Smooth muscle cell (in vitro differentiated cells): ENCODE measurements around the gene RASAL3. TPM values are rescaled to one million over a fixed set of nuclear protein-coding genes. Genes with fewer than 3 reads are reported as not detected.

ENCODE experiments used
- DNase-seq: peaks from one replicate; lab custom pipeline; 2025; ENCODE audit not compliant: unreplicated experiment; lab: John Stamatoyannopoulos, UW
- H2AFZ ChIP-seq: fragments of 200-600 bp; sonication (generic); 2 replicates; pipeline ENCODE4 v1.6.0; 2016; ENCODE audit warnings: antibody characterized with exemption, low read depth, mild to moderate bottlenecking
- H3F3A ChIP-seq: fragments of 200-600 bp; sonication (generic); 2 replicates; pipeline ENCODE4 v1.6.0; 2017; ENCODE audit warnings: antibody characterized with exemption, low read depth
- H3K27ac ChIP-seq: fragments of 200-600 bp; sonication (generic); 2 replicates; pipeline ENCODE4 v1.5.1; 2016; ENCODE audit warnings: low read depth, mild to moderate bottlenecking
- H3K27me3 ChIP-seq: fragments of 200-600 bp; sonication (generic); 2 replicates; pipeline ENCODE4 v1.6.1; 2016; ENCODE audit warnings: low read depth, mild to moderate bottlenecking
- H3K36me3 ChIP-seq: fragments of 200-600 bp; sonication (generic); 2 replicates; pipeline ENCODE4 v1.5.1; 2016; ENCODE audit warnings: low read depth
- H3K4me1 ChIP-seq: fragments of 200-600 bp; sonication (generic); 2 replicates; pipeline ENCODE4 v1.5.1; 2016; ENCODE audit warnings: low read depth
- H3K4me2 ChIP-seq: fragments of 200-600 bp; sonication (generic); 2 replicates; pipeline ENCODE4 v1.6.0; 2016; ENCODE audit warnings: mild to moderate bottlenecking
- H3K4me3 ChIP-seq: fragments of 200-600 bp; sonication (generic); 2 replicates; pipeline ENCODE4 v1.5.1; 2016; ENCODE audit warnings: mild to moderate bottlenecking
- H3K79me2 ChIP-seq: fragments of 200-600 bp; sonication (generic); 2 replicates; pipeline ENCODE4 v1.6.0; 2016; ENCODE audit warnings: low read depth, mild to moderate bottlenecking
- H3K9ac ChIP-seq: fragments of 200-600 bp; sonication (generic); 2 replicates; pipeline ENCODE4 v1.6.0; 2016; ENCODE audit warnings: low read depth
- H3K9me3 ChIP-seq: fragments of 200-600 bp; sonication (generic); replicated peaks from 2 replicates; pipeline ENCODE4 v1.5.1; 2016; ENCODE audit warnings: low read depth
- H4K20me1 ChIP-seq: fragments of 200-600 bp; sonication (generic); 2 replicates; pipeline ENCODE4 v1.6.0; 2016; ENCODE audit warnings: low read depth
- WGBS: methylation state at CpG from one replicate; pipeline ENCODE4 v1.1.7; 2016; ENCODE audit warnings: low lambda C conversion rate; 5-methylcytosine and 5-hydroxymethylcytosine counted together
- polyA plus RNA-seq: library from polyadenylated mRNA; unstranded; fragments of >200 nt; fragmentation: Nextera tagmentation; extraction: Ambion mirVana; gene quantifications from 2 replicates; pipeline ENCODE4 v1.2.1, GENCODE V29; 2016
- total RNA-seq: library from RNA; depleted of rRNA; stranded (reverse); fragments of >200 nt; gene quantifications from 2 replicates; pipeline ENCODE4 v1.2.3, GENCODE V29; 2014
- TF ChIP-seq, protein P1 (sequence below): fragments of 200-600 bp; sonication (generic); IDR thresholded peaks from 2 replicates; pipeline ENCODE4 v1.5.1; 2017; ENCODE audit warnings: borderline replicate concordance, mild to moderate bottlenecking, antibody characterized with exemption; ENCODE audit not compliant: insufficient read depth, poor library complexity, severe bottlenecking

Gene RASAL3
- total and polyA plus RNA-seq, 2 experiments from 2014 or later = 0.24 TPM; not detected in 1

DNA sequence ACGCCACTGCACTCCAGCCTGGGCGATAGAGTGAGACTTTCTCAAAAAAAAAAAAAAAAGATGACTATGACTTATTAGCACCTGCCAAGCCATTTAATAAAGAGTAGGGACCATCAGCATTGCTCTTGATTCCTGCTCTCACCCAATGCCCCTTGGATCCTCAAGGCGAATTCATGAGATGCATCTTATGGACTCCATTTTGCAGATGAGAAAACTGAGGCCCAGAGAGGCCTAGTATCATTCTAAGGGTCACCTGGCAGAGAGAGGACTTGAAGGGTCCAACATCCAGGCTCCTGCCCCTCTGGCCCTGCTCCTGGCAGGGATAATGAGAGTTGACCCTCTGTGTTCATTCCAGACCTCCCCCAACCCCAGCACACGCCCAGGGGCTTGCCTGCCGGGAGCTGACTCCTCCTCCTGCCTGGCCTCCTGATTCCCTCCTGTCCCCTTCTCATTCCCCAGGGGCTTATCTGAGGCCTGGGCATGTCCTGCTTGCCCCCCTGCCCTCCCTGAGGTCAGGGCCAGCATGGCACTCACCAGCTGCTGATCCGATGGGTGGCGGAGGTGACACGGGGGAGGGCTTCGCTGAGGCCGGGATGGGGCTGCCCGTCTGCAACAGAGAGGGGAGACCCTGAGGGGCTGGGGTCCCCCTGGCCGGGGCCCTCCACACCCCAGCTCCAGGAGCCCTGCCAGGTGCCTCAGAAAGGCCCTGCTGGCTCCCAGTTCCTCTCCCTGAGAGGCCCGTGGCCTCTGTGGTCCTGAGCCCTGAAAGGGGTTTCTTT lies 22.0 kb downstream of the RASAL3 start:
- TF ChIP-seq, protein P1, sequence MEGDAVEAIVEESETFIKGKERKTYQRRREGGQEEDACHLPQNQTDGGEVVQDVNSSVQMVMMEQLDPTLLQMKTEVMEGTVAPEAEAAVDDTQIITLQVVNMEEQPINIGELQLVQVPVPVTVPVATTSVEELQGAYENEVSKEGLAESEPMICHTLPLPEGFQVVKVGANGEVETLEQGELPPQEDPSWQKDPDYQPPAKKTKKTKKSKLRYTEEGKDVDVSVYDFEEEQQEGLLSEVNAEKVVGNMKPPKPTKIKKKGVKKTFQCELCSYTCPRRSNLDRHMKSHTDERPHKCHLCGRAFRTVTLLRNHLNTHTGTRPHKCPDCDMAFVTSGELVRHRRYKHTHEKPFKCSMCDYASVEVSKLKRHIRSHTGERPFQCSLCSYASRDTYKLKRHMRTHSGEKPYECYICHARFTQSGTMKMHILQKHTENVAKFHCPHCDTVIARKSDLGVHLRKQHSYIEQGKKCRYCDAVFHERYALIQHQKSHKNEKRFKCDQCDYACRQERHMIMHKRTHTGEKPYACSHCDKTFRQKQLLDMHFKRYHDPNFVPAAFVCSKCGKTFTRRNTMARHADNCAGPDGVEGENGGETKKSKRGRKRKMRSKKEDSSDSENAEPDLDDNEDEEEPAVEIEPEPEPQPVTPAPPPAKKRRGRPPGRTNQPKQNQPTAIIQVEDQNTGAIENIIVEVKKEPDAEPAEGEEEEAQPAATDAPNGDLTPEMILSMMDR = no peak
- no peaks in the 10 kb centered on the region for H4K20me1 ChIP-seq
- no peaks in the 10 kb centered on the region for H3K4me1 ChIP-seq
- H3F3A ChIP-seq = no peaks in the 10 kb centered on the region
- DNase-seq = no peak
- H2AFZ ChIP-seq = no peak overlapping the region
- no peak overlapping the region for H3K4me2 ChIP-seq
- no peak overlapping the region for H3K4me3 ChIP-seq
- H3K36me3 ChIP-seq = no peaks in the 10 kb centered on the region
- 94% methylated on average over 13 of the region's 13 CpGs for WGBS
- H3K9me3 ChIP-seq = no peaks in the 10 kb centered on the region
- H3K79me2 ChIP-seq = no peaks in the 10 kb centered on the region
- no peaks in the 10 kb centered on the region for H3K27me3 ChIP-seq
- H3K9ac ChIP-seq = no peak overlapping the region
- no peak overlapping the region for H3K27ac ChIP-seq

DNA sequence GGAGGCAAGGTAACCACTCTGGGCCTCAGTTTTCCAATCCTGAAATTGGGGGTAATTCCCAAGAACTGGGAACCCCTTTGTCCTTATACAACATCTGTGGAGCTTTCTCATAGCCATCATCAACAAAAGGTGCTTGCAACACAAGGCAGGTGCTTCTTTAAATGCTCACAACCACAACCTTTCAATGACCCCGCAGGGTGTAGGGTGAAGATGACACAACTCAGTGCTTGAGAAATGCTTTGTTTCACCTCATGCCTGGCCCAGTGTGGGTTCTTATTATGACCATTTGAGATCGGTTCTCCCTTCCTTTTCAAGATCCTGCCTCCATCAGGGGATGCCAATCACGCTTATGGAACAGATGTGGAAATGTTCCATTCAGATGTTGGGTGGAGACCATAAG lies 23.0 kb downstream of the RASAL3 start:
- Histone ChIP-seq H3F3A (no peaks in the 10 kb centered on the region), H3K9me3 (no peaks in the 10 kb centered on the region), H3K4me2 (no peak overlapping the region), H2AFZ (no peak overlapping the region), H3K36me3 (no peaks in the 10 kb centered on the region), H3K27ac (no peak overlapping the region), H3K4me1 (no peaks in the 10 kb centered on the region), H3K9ac (no peak overlapping the region), H3K79me2 (no peaks in the 10 kb centered on the region), H3K4me3 (no peak overlapping the region), H4K20me1 (no peaks in the 10 kb centered on the region), H3K27me3 (no peaks in the 10 kb centered on the region)
- no peak for DNase-seq
- TF ChIP-seq, protein P1 = no peak
- WGBS = 89% methylated on average over 3 of the region's 3 CpGs

DNA sequence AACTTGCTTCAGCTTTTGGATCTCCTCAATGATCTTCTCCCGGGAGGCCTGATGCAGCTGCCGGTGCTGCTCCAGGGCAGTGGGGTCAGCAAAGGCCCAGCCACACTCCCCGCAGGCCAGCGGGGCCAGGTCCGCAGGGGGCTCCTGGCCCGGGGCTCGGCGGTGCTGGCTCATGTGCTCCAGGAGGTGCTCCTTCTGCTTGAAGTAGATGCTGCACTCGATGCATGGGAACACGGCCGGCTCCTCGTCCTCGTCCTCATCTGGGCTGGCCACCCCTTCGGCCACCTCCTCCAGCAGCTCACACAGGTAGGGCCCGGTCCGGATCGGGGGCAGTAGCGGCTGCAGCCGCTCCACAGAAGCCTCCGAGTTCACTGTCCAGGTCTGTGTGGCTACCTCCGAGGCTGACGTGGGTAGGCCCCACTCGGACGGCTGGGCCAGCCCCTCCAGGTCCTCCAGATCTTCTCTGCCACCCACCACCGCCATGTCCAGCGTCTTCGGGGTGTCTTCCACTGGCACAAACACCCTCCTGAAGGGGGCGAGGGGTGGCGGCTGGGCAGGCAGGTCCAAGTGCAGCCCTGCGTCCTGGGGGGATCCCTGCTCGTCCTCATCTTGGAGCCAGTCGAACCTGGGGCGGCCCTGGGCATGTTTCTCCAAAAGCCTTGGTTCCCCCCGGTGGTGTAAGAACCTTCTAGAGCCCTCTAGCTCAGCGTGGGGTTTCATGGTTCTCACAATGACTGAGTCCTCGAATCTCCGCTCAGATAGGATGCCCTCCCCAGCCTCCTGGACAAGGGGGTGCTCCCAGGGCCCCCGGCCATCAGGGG lies 24.3 kb downstream of the RASAL3 start:
- Histone ChIP-seq H3K4me3 (no peak overlapping the region), H3K4me1 (no peaks in the 10 kb centered on the region), H3K9me3 (no peaks in the 10 kb centered on the region), H4K20me1 (no peaks in the 10 kb centered on the region), H2AFZ (no peak overlapping the region), H3F3A (no peaks in the 10 kb centered on the region), H3K9ac (no peak overlapping the region), H3K4me2 (no peak overlapping the region), H3K27me3 (no peaks in the 10 kb centered on the region), H3K36me3 (no peaks in the 10 kb centered on the region), H3K27ac (no peak overlapping the region), H3K79me2 (no peaks in the 10 kb centered on the region)
- WGBS = 95% methylated on average over 31 of the region's 38 CpGs
- DNase-seq = no peak
- TF ChIP-seq, protein P1 = no peak
